Hepatocyte (in vitro differentiated cells): ENCODE data around the gene TAC1. TPM values are rescaled to one million over a fixed set of nuclear protein-coding genes. Genes with fewer than 3 reads are reported as not detected.
"Not testable (repeated sequence)": the region's sequence is repeated elsewhere in the genome, so short reads cannot be mapped to it uniquely, and the experiment has no call there.

ENCODE experiments used
- DNase-seq: peaks from one replicate; pipeline ENCODE4 v3.0.0-alpha.2; 2016; ENCODE audit warnings: low spot score
- H2AFZ ChIP-seq: fragments of 200-600 bp; sonication (generic); 2 replicates; pipeline ENCODE4 v1.6.0; 2016; ENCODE audit warnings: antibody characterized with exemption, mild to moderate bottlenecking
- H3K27ac ChIP-seq: fragments of 200-600 bp; sonication (generic); 2 replicates; pipeline ENCODE4 v1.5.1; 2016; ENCODE audit warnings: mild to moderate bottlenecking
- H3K27me3 ChIP-seq: fragments of 200-600 bp; sonication (generic); 2 replicates; pipeline ENCODE4 v1.6.1; 2016
- H3K36me3 ChIP-seq: fragments of 200-600 bp; sonication (generic); replicated peaks from 2 replicates; pipeline ENCODE4 v1.5.1; 2016; ENCODE audit warnings: low read depth; ENCODE audit not compliant: insufficient read depth
- H3K4me1 ChIP-seq: fragments of 200-600 bp; sonication (generic); 2 replicates; pipeline ENCODE4 v1.5.1; 2016; ENCODE audit warnings: mild to moderate bottlenecking, moderate library complexity; ENCODE audit not compliant: insufficient read depth
- H3K4me2 ChIP-seq: fragments of 200-600 bp; sonication (generic); 2 replicates; pipeline ENCODE4 v1.6.0; 2016
- H3K4me3 ChIP-seq: fragments of 200-600 bp; sonication (generic); 2 replicates; pipeline ENCODE4 v1.5.1; 2016; ENCODE audit warnings: mild to moderate bottlenecking
- H3K79me2 ChIP-seq: fragments of 200-600 bp; sonication (generic); 2 replicates; pipeline ENCODE4 v1.6.0; 2017; ENCODE audit warnings: mild to moderate bottlenecking
- H3K9me2 ChIP-seq: fragments of 200-600 bp; sonication (generic); replicated peaks from 2 replicates; pipeline ENCODE4 v1.6.0; 2017; ENCODE audit warnings: mild to moderate bottlenecking; ENCODE audit not compliant: insufficient read depth
- H3K9me3 ChIP-seq: fragments of 200-600 bp; sonication (generic); 2 replicates; pipeline ENCODE4 v1.5.1; 2016; ENCODE audit warnings: low read depth, mild to moderate bottlenecking
- H4K20me1 ChIP-seq: fragments of 200-600 bp; sonication (generic); 2 replicates; pipeline ENCODE4 v1.6.0; 2016; ENCODE audit warnings: mild to moderate bottlenecking; ENCODE audit not compliant: insufficient read depth, poor library complexity, severe bottlenecking
- EZH2 ChIP-seq: fragments of 200-600 bp; sonication (generic); IDR thresholded peaks from 2 replicates; pipeline ENCODE4 v1.6.1; 2016; ENCODE audit warnings: antibody characterized with exemption, mild to moderate bottlenecking, borderline replicate concordance
- EZH2phosphoT487 ChIP-seq: fragments of 200-600 bp; sonication (generic); IDR thresholded peaks from one replicate; pipeline ENCODE4 v1.6.1; 2018; ENCODE audit warnings: antibody characterized with exemption, mild to moderate bottlenecking, low read depth, moderate library complexity; ENCODE audit not compliant: unreplicated experiment, severe bottlenecking
- WGBS: methylation state at CpG from one replicate; pipeline ENCODE4 v1.1.6; 2016; ENCODE audit warnings: low lambda C conversion rate; ENCODE audit errors: missing lambda C conversion rate; 5-methylcytosine and 5-hydroxymethylcytosine counted together
- polyA plus RNA-seq: library from polyadenylated mRNA; unstranded; fragments of >200 nt; fragmentation: Nextera tagmentation; extraction: Ambion mirVana; gene quantifications from 2 replicates; pipeline ENCODE4 v1.2.1, GENCODE V29; 2016
- total RNA-seq: library from RNA; depleted of rRNA; stranded (reverse); fragments of >200 nt; gene quantifications from 2 replicates; pipeline ENCODE4 v1.2.3, GENCODE V29; 2014
- TF ChIP-seq, protein P1 (sequence below): fragments of 200-600 bp; sonication (generic); IDR thresholded peaks from 2 replicates; pipeline ENCODE4 v1.5.1; 2016; ENCODE audit warnings: antibody characterized with exemption, mild to moderate bottlenecking; ENCODE audit not compliant: poor library complexity

The TAC1 gene
- total and polyA plus RNA-seq, 2 experiments from 2014 or later: 1.9 TPM; not detected in 1

DNA sequence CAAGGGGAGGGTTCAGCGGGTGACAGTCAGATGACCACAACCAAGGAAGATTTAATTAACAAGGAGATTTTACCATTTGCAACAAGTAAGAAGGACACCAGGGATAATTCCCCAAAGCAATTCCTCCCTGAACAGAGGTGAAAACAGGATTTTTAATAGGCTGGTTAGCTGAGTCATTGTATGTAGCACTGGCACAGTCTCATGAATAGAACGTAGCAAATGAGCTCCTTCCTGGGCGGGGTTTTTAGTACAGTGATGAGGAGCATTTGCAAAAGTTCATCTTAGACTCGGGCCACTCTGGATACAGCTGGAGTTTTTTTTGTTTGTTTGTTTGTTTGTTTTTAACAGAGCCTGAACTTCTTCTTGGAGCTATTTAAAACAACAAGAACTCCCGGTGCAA, 39.0 kb downstream of the TAC1 start:
- H4K20me1 ChIP-seq: no peaks in the 10 kb centered on the region
- H3K4me2 ChIP-seq: no peak overlapping the region
- no peak overlapping the region for H3K27ac ChIP-seq
- DNase-seq: no peak
- no peaks in the 10 kb centered on the region for H3K36me3 ChIP-seq
- no peaks in the 10 kb centered on the region for H3K4me1 ChIP-seq
- WGBS: 66% methylated on average over 5 of the region's 5 CpGs
- H3K9me2 ChIP-seq: no peaks in the 10 kb centered on the region
- no peaks in the 10 kb centered on the region for H3K79me2 ChIP-seq
- H3K4me3 ChIP-seq: no peak overlapping the region
- no peak overlapping the region for H2AFZ ChIP-seq
- H3K9me3 ChIP-seq: no peaks in the 10 kb centered on the region
- no peaks in the 10 kb centered on the region for H3K27me3 ChIP-seq
- TF ChIP-seq, protein P1, sequence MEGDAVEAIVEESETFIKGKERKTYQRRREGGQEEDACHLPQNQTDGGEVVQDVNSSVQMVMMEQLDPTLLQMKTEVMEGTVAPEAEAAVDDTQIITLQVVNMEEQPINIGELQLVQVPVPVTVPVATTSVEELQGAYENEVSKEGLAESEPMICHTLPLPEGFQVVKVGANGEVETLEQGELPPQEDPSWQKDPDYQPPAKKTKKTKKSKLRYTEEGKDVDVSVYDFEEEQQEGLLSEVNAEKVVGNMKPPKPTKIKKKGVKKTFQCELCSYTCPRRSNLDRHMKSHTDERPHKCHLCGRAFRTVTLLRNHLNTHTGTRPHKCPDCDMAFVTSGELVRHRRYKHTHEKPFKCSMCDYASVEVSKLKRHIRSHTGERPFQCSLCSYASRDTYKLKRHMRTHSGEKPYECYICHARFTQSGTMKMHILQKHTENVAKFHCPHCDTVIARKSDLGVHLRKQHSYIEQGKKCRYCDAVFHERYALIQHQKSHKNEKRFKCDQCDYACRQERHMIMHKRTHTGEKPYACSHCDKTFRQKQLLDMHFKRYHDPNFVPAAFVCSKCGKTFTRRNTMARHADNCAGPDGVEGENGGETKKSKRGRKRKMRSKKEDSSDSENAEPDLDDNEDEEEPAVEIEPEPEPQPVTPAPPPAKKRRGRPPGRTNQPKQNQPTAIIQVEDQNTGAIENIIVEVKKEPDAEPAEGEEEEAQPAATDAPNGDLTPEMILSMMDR: no peak
- no peak for TF ChIP-seq EZH2phosphoT487
- TF ChIP-seq EZH2: no peak

DNA sequence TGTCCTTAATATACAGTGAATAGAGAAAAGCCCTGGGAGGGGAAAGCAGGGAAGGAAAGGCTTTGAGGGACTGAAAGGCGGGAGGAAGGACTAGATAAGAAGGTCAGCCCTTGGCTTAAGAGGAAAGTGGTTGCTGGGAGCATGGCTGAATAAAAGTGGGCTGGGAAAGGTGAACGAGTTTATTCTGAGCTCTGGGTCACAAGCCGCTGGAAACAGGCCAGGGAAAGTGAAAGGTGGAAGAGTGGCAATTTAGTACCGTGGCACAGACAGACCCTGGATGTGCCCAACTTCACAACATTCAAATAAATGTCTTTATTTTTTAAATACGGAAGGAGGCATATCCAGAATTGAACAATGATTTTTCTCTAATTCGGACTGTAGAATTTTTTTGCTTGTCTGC, 39.7 kb downstream of the TAC1 start:
- Histone ChIP-seq H3K4me2 (no peak overlapping the region), H3K9me2 (no peaks in the 10 kb centered on the region), H3K36me3 (no peaks in the 10 kb centered on the region), H3K79me2 (no peaks in the 10 kb centered on the region), H3K27me3 (no peaks in the 10 kb centered on the region), H3K4me1 (no peaks in the 10 kb centered on the region), H3K9me3 (no peaks in the 10 kb centered on the region), H3K4me3 (no peak overlapping the region), H4K20me1 (no peaks in the 10 kb centered on the region), H2AFZ (no peak overlapping the region), H3K27ac (peak overlapping the region; percentile 63)
- TF ChIP-seq EZH2 (no peak), EZH2phosphoT487 (no peak)
- TF ChIP-seq, protein P1: no peak
- WGBS: 76% methylated on average over 6 of the region's 6 CpGs
- DNase-seq: no peak

DNA sequence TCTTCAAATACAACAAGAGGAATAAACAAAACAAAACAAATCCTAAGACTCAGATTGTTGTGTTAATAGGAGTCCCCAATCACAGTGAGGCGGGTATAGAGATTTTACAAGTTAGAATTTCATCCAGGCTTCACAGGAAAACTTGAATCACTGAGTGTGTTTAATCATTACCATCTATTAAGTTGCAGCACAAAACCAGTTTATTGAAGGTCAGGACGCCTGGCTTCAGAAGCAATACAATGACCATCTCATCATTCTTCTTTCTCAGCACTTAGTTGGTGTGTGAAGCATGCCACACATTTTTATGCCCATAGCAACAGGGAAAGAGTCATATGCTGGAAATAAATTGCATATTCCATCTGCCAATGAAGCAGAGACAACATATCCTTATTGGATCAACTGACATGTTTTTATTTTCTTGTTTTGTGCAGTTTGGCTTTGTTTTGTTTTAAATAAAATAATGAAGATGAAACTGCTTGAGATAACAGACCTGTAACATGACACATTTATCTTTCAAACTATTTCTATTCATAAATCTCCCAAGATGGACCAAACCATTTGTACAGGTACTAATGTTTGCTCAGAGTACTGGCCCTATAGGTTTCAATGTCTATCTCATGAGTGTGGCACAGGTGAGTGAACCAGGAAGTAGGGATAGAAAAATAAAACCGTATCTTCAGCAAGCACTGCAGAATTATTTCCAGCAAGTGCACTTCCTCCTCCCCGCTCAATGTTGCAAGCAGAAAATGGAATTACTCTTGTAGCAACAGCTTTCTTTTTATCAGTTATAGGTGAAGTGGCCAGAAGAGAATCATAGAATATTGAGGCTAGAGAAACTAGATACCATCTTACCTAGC, 40.4 kb downstream of the TAC1 start:
- Histone ChIP-seq H3K4me1 (no peaks in the 10 kb centered on the region), H3K4me3 (no peak overlapping the region), H2AFZ (no peak overlapping the region), H3K36me3 (no peaks in the 10 kb centered on the region), H3K79me2 (no peaks in the 10 kb centered on the region), H3K9me2 (no peaks in the 10 kb centered on the region), H3K9me3 (no peaks in the 10 kb centered on the region), H3K27me3 (no peaks in the 10 kb centered on the region), H3K4me2 (no peak overlapping the region), H3K27ac (peak overlapping the region; percentile 69), H4K20me1 (no peaks in the 10 kb centered on the region)
- TF ChIP-seq, protein P1: no peak
- TF ChIP-seq EZH2 (no peak), EZH2phosphoT487 (no peak)
- DNase-seq: no peak
- WGBS: 67% methylated on average over 4 of the region's 4 CpGs

DNA sequence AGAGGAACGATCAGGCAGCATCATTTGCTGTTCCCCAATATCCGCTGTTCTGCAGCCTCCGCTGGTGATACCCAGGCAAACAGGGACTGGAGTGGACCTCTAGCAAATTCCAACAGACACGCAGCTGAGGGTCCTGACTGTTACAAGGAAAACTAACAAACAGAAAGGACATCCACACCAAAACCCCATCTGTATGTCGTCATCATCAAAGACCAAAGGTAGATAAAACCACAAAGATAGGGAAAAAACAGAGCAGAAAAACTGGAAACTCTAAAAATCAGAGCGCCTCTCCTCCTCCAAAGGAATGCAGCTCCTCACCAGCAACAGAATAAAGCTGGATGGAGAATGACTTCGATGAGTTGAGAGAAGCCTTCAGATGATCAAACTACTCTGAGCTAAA, 54.5 kb downstream of the TAC1 start:
- H3K4me2 ChIP-seq, H3K4me1 ChIP-seq: not testable (repeated sequence)
- 86% methylated on average over 7 of the region's 7 CpGs for WGBS

More for the DNA sequence above, 54.5 kb downstream of the TAC1 start:
- H3K27ac ChIP-seq, H3K79me2 ChIP-seq, DNase-seq, H3K4me3 ChIP-seq, H3K36me3 ChIP-seq, H4K20me1 ChIP-seq, H3K27me3 ChIP-seq, H2AFZ ChIP-seq, H3K9me2 ChIP-seq, H3K9me3 ChIP-seq: not testable (repeated sequence)

Other genes starting within 250 kb of the TAC1 start
- 69.7 and 75.5 TPM in 2 replicates for gene ASNS, start 140.3 kb downstream of the TAC1 start, total RNA-seq
- 45.0 and 45.7 TPM in 2 replicates for gene ASNS, start 140.3 kb downstream of the TAC1 start, polyA plus RNA-seq